Measurements from ENCODE around the gene ZKSCAN5. TPM values are rescaled to one million over a fixed set of nuclear protein-coding genes. Genes with fewer than 3 reads are reported as not detected.

Gene ZKSCAN5
- total RNA-seq, 1 experiment from 2014 or later = 10.2 TPM

- TF ChIP-seq ZBTB33 (IDR thresholded peaks at IDR 0.05; ENCODE audit: extremely low read depth, insufficient replicate concordance, low read length) = no peak
- no peak for TF ChIP-seq POLR2AphosphoS5 (IDR thresholded peaks at IDR 0.05; ENCODE audit: low read depth, low read length)
- TF ChIP-seq ZFX (IDR thresholded peaks at IDR 0.05) = no peak
- TF ChIP-seq EZH2 (IDR thresholded peaks at IDR 0.05) = no peak
- TF ChIP-seq CBX3 (IDR thresholded peaks at IDR 0.05; ENCODE audit: low read depth) = no peak
- no peak for TF ChIP-seq SRF (IDR thresholded peaks at IDR 0.05; ENCODE audit: low read depth)
Observed at GRCh38 chr7:99485094-99485493, 19.4 kb upstream of the ZKSCAN5 start (continued).

GRCh38 chr7:99489235-99489634, 15.2 kb upstream of the ZKSCAN5 start:
- no peak overlapping the region for H3K27ac ChIP-seq (ENCODE audit: low read depth, low read length)
- no peaks in the 10 kb centered on the region for H3K4me1 ChIP-seq (ENCODE audit: control insufficient read depth in 1 of 2, insufficient read depth in 2 of 2, low read length in 2 of 2)
- no peaks in the 10 kb centered on the region for H3K9me2 ChIP-seq (ENCODE audit: insufficient read depth)
- H3K4me3 ChIP-seq (replicated peaks in 1 of 2; ENCODE audit: low read depth in 1 of 2, low read length in 2 of 2) = no peak overlapping the region
- H3K9me3 ChIP-seq (ENCODE audit: control insufficient read depth in 1 of 2, insufficient read depth in 1 of 2, low read depth in 1 of 2, low read length in 2 of 2) = peaks cover 3% of the 10 kb centered on the region in 2 experiments; a peak in 1 of 4 replicates
- H3K9ac ChIP-seq (ENCODE audit: low read length) = no peak overlapping the region
- ChIA-PET POLR2A (no interaction called here), RAD21 (ENCODE audit: low non-redundant PET in 1 of 2, low total read pairs in 2 of 2, uncharacterized antibody in 2 of 2, unreplicated experiment in 2 of 2) (no interaction called here), CTCF (no interaction called here)
- no TSS peak for BruUV-seq (replicated peaks)
- no peak overlapping the region for H2AFZ ChIP-seq (ENCODE audit: low read depth, low read length, poor library complexity, severe bottlenecking)
- H3K27me3 ChIP-seq (ENCODE audit: insufficient read depth, low read length) = no peaks in the 10 kb centered on the region
- ATAC-seq = peak; percentile 74
- H3K36me3 ChIP-seq (ENCODE audit: control insufficient read depth in 1 of 2, insufficient read depth in 2 of 2, low read length in 2 of 2) = peaks cover 7 to 15% of the 10 kb centered on the region in 2 experiments; a peak in 3 of 4 replicates
- no peak for DNase-seq (ENCODE audit: low read depth, low spot score)
- H4K20me1 ChIP-seq (ENCODE audit: insufficient read depth) = no peaks in the 10 kb centered on the region
- H3K4me2 ChIP-seq (ENCODE audit: low read length) = no peak overlapping the region
- peaks cover 9% of the 10 kb centered on the region; the same call in 1 of the 2 replicates for H3K79me2 ChIP-seq (ENCODE audit: insufficient read depth, low read length)
- intact Hi-C loops (cut with micrococcal nuclease) = no loop called here
- no peak for TF ChIP-seq MAX (IDR thresholded peaks at IDR 0.05)
- peak in 1 of 3 experiments; percentile 6; a peak in 1 of 6 replicates for TF ChIP-seq CTCF (IDR thresholded peaks at IDR 0.05 in 2 of 3, conservative IDR thresholded peaks at IDR 0.05 in 1 of 3; ENCODE audit: borderline replicate concordance in 1 of 3, insufficient read depth in 1 of 3, low read depth in 2 of 3, low read length in 2 of 3)
- TF ChIP-seq CEBPB (IDR thresholded peaks at IDR 0.05; ENCODE audit: low read depth) = no peak

All from HCT116 (cell line).